ENCODE results near the gene MLN.

Gene MLN

GRCh38 chr6:33826537-33826936, 22.7 kb upstream of the MLN start:
- H3K4me3 Mint-ChIP-seq, result no peak overlapping the region
- no peaks in the 10 kb centered on the region for H3K36me3 Mint-ChIP-seq
- no peaks in the 10 kb centered on the region for H3K4me1 Mint-ChIP-seq
- no peaks in the 10 kb centered on the region for H3K9me3 Mint-ChIP-seq
- no peak overlapping the region for H3K27ac Mint-ChIP-seq
- no peaks in the 10 kb centered on the region for H3K27me3 Mint-ChIP-seq

- H3K4me3 Mint-ChIP-seq, result no peak overlapping the region
- H3K36me3 Mint-ChIP-seq, result no peaks in the 10 kb centered on the region
- no peaks in the 10 kb centered on the region for H3K27me3 Mint-ChIP-seq
- H3K27ac Mint-ChIP-seq, result no peak overlapping the region
- H3K4me1 Mint-ChIP-seq, result peaks cover 5% of the 10 kb centered on the region
- no peaks in the 10 kb centered on the region for H3K9me3 Mint-ChIP-seq
These were observed 20.8 kb upstream of the MLN start for GRCh38 chr6:33824461-33825154.

- Mint-ChIP-seq H3K36me3 (no peaks in the 10 kb centered on the region), H3K4me1 (peaks cover 5% of the 10 kb centered on the region), H3K27me3 (no peaks in the 10 kb centered on the region), H3K27ac (no peak overlapping the region), H3K9me3 (no peaks in the 10 kb centered on the region), H3K4me3 (no peak overlapping the region)
These were observed 20.0 kb upstream of the MLN start for GRCh38 chr6:33823806-33824205.

- Mint-ChIP-seq H3K36me3 (no peaks in the 10 kb centered on the region), H3K27me3 (no peaks in the 10 kb centered on the region), H3K9me3 (no peaks in the 10 kb centered on the region), H3K4me1 (peaks cover 5% of the 10 kb centered on the region), H3K4me3 (no peak overlapping the region), H3K27ac (no peak overlapping the region)
These were observed 19.0 kb upstream of the MLN start for GRCh38 chr6:33822575-33823395.

GRCh38 chr6:33820784-33821520, 17.1 kb upstream of the MLN start:
- no peak overlapping the region for H3K4me3 Mint-ChIP-seq
- H3K27me3 Mint-ChIP-seq, result no peaks in the 10 kb centered on the region
- peaks cover 5% of the 10 kb centered on the region for H3K4me1 Mint-ChIP-seq
- no peak overlapping the region for H3K27ac Mint-ChIP-seq
- H3K9me3 Mint-ChIP-seq, result no peaks in the 10 kb centered on the region
- H3K36me3 Mint-ChIP-seq, result no peaks in the 10 kb centered on the region

DNA sequence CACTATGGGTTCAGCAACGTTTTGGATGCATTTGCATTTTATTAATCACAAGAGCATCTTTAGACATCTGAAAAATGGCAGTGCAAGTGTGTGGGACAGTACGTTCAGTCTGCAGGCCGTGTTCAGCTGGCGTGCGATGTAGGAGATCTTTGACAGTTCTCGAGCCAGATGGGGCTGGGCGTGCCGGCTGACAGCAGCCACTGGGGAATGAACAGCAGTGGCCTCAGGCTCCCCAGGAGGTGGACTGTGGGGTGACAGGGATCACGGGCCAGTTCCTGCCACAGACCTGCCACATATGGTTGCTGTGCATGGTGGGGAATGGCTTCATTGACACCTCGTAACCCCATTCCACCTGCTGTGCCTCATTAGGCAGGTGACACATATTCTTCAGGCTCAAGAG, 16.4 kb upstream of the MLN start:
- peaks cover 3% of the 10 kb centered on the region for H3K27me3 Mint-ChIP-seq
- H3K9me3 Mint-ChIP-seq, result no peaks in the 10 kb centered on the region
- H3K4me1 Mint-ChIP-seq, result peaks cover 5% of the 10 kb centered on the region
- H3K27ac Mint-ChIP-seq, result no peak overlapping the region
- no peaks in the 10 kb centered on the region for H3K36me3 Mint-ChIP-seq
- H3K4me3 Mint-ChIP-seq, result no peak overlapping the region

DNA sequence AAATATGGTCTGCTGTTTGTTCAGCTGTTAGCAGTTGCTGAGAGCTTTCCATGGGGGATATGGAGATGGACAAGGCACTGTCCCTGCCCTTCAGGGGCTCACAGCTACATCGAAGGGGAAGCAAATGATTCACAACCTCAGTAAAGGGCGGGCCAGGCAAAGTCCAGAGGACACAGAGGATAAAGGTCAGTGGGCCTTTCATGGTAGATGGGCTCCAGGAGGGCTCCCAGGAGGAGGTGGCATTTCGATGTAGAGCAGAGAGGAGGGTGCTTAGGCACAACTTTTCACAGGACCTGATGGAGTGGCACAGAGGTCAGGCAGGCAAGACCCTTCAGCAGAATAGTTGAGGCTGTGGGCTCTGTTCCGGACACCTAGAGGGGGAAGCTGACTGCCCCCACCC, 15.2 kb upstream of the MLN start:
- H3K4me1 Mint-ChIP-seq, result peaks cover 5% of the 10 kb centered on the region
- H3K4me3 Mint-ChIP-seq, result no peak overlapping the region
- peaks cover 7% of the 10 kb centered on the region for H3K27me3 Mint-ChIP-seq
- no peaks in the 10 kb centered on the region for H3K9me3 Mint-ChIP-seq
- no peaks in the 10 kb centered on the region for H3K36me3 Mint-ChIP-seq
- H3K27ac Mint-ChIP-seq, result no peak overlapping the region

DNA sequence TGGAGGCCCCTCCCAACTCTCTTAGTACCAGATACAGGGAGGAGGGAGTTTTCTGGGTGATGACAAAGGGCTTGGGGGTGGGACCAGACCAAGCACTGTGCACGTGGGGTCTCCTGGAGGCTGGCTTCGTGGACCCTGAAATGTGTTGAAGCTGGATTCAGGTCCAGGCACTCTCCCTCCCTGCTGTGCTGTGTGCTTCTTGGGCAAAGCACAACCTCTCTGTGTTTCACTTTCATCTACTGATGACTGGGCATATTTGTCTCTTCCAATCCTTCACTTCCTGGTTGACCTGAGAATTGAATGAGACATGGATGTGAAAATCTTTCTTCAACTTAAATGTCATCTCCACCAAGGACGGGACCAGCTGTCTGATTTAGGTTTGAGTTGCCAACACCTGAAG, 14.5 kb upstream of the MLN start:
- Mint-ChIP-seq H3K36me3 (no peaks in the 10 kb centered on the region), H3K4me1 (peaks cover 5% of the 10 kb centered on the region), H3K4me3 (no peak overlapping the region), H3K9me3 (no peaks in the 10 kb centered on the region), H3K27ac (no peak overlapping the region), H3K27me3 (peaks cover 10% of the 10 kb centered on the region)

DNA sequence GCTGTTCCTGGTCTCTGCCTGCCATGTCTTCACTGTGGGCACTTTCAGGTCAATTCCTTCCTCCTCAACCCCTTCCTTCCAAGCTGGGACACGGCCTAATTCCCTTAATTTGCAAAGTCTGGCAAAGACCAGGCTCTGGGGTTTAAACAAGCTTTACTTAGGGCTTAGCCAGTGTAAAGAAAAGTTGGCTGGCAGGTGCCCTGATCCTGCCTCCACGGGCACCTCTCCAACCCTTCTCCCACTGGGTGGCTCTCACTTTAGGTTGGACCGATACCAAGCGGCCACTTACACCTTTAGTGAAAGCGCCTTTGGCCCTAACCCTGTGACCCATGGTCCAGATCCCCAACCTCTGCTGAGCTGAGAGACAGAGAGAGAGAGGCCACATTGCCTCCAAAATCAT, 13.7 kb upstream of the MLN start:
- Mint-ChIP-seq H3K4me3 (no peak overlapping the region), H3K36me3 (no peaks in the 10 kb centered on the region), H3K27me3 (peaks cover 10% of the 10 kb centered on the region), H3K9me3 (no peaks in the 10 kb centered on the region), H3K4me1 (peaks cover 5% of the 10 kb centered on the region), H3K27ac (no peak overlapping the region)

DNA sequence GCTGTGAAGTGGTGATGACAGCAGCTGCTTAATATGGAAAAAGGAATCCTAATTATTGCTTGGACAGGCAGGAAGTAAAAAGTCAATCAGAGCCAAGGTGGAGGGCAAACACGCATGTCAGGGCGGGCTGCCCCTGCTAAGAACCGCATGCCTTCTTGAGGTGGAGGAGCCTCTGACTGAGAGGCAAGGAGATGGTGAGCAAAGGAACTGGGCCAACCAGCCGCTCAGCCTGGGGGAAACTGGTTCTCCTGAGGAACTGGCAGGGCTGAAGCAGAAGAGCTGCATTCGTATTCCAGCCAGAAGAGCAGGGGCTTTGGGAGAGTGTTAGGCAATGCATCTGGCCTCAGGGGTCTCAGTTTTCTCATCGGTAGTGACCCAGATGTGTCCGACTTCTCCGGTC, 13.1 kb upstream of the MLN start:
- H3K4me3 Mint-ChIP-seq, result no peak overlapping the region
- no peak overlapping the region for H3K27ac Mint-ChIP-seq
- H3K27me3 Mint-ChIP-seq, result peaks cover 12% of the 10 kb centered on the region
- no peaks in the 10 kb centered on the region for H3K36me3 Mint-ChIP-seq
- H3K4me1 Mint-ChIP-seq, result peaks cover 5% of the 10 kb centered on the region
- no peaks in the 10 kb centered on the region for H3K9me3 Mint-ChIP-seq

DNA sequence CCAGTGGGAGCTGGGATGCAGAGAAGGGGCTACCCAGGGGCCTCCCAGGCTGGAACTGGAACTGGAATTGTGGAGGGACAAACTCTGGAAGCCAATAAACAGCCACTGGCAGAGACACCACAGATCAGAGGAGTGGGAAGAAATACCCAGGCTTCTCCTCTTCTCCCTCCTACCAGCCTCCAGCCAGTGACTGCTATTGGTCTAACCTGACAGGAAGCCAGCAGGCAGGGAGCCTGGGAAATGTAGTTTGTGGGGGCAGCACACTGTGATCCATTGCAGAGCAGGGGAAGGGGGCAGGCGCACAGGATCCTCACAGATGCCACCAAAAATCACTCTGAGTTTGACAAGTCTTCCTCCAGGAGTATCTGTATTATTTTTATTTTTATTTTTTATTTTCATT, 12.1 kb upstream of the MLN start:
- Mint-ChIP-seq H3K27me3 (peaks cover 19% of the 10 kb centered on the region), H3K9me3 (no peaks in the 10 kb centered on the region), H3K4me3 (no peak overlapping the region), H3K36me3 (no peaks in the 10 kb centered on the region), H3K27ac (no peak overlapping the region), H3K4me1 (peaks cover 2% of the 10 kb centered on the region)

GRCh38 chr6:33813990-33814985, 10.5 kb upstream of the MLN start:
- H3K27me3 Mint-ChIP-seq, result peaks cover 23% of the 10 kb centered on the region

DNA sequence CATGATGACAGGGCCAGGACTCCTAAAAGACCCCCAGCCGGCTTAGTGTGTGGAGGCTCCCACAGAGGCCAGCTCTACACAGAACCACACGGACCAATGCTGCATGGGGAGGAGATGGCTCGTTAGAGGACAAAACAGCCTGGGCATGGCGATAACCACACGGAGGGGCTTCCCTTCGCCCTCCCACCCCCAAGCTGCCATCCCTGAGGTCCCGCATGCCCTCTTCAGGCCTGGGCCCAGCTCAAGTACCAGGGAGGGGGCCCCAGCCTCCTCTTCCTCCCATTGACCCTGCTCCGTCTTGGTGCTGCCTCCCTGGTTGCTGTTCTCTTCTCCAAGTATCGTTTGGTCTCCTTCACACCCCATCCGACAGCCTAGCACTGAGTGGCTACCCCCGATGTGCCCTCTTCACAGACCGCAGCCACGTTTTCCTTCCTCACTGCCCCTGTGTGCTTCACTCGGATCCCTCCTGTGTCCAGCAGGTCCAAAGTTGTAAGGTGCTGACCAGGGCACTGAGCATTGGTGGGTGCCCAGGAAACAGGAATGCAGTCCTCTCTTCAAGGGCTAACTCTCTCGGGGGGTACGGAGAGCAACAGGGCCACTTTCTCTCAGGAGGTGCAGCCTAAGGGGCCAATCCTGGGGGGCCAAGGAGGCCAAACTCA, 9.6 kb upstream of the MLN start:
- Mint-ChIP-seq H3K27me3 (peaks cover 28% of the 10 kb centered on the region), H3K36me3 (no peaks in the 10 kb centered on the region), H3K4me3 (no peak overlapping the region), H3K27ac (peak overlapping the region; percentile 86), H3K4me1 (peaks cover 2% of the 10 kb centered on the region), H3K9me3 (no peaks in the 10 kb centered on the region)

More at GRCh38 chr6:33813990-33814985, 10.5 kb upstream of the MLN start:
- Mint-ChIP-seq H3K9me3 (no peaks in the 10 kb centered on the region), H3K4me1 (no peaks in the 10 kb centered on the region), H3K36me3 (no peaks in the 10 kb centered on the region), H3K27ac (no peak overlapping the region), H3K4me3 (no peak overlapping the region)

- H3K27me3 Mint-ChIP-seq, result peaks cover 31% of the 10 kb centered on the region
- no peaks in the 10 kb centered on the region for H3K36me3 Mint-ChIP-seq
- no peak overlapping the region for H3K27ac Mint-ChIP-seq
These were observed 8.9 kb upstream of the MLN start for GRCh38 chr6:33812669-33813068.

More at GRCh38 chr6:33812669-33813068, 8.9 kb upstream of the MLN start:
- peaks cover 9% of the 10 kb centered on the region for H3K4me1 Mint-ChIP-seq
- H3K9me3 Mint-ChIP-seq, result no peaks in the 10 kb centered on the region
- no peak overlapping the region for H3K4me3 Mint-ChIP-seq

Measured in activated naive CD4-positive, alpha-beta T cell treated with anti-CD3 and anti-CD28 coated beads, Interleukin-2, amount 50 U/mL, for 24 hours (primary cell).